Loucy (cell line): ENCODE data around the gene RAD9A.
A peak's percentile ranks its signal among the peaks of the same experiment; 100 is the strongest.

Experiments
- H2AFZ ChIP-seq: fragments of 200-600 bp; sonication (generic); 2 replicates; pipeline ENCODE4 v1.6.0; 2016; ENCODE audit warnings: antibody characterized with exemption, mild to moderate bottlenecking, low read length, moderate library complexity
- H3F3A ChIP-seq: fragments of 200-600 bp; 2 replicates; pipeline ENCODE4 v1.6.0; 2016; ENCODE audit warnings: antibody characterized with exemption, low read depth, mild to moderate bottlenecking
- H3K27me3 ChIP-seq: fragments of 200-600 bp; sonication (generic); 2 replicates; pipeline ENCODE4 v1.6.1; 2014; ENCODE audit warnings: low read length, mild to moderate bottlenecking; ENCODE audit not compliant: insufficient read depth, poor library complexity, severe bottlenecking
- H3K36me3 ChIP-seq: fragments of 200-600 bp; sonication (generic); 2 replicates; pipeline ENCODE4 v1.6.1; 2016; ENCODE audit warnings: low read length; ENCODE audit not compliant: insufficient read depth
- H3K4me1 ChIP-seq: fragments of 200-600 bp; sonication (generic); 2 replicates; pipeline ENCODE4 v1.5.1; 2014; ENCODE audit warnings: low read length, mild to moderate bottlenecking; ENCODE audit not compliant: insufficient read depth, poor library complexity, severe bottlenecking
- H3K4me2 ChIP-seq: fragments of 200-600 bp; sonication (generic); 2 replicates; pipeline ENCODE4 v1.6.0; 2014; ENCODE audit warnings: antibody characterized with exemption, low read length, low read depth, mild to moderate bottlenecking; ENCODE audit not compliant: poor library complexity, severe bottlenecking
- H3K4me3 ChIP-seq: fragments of 200-600 bp; sonication (generic); 2 replicates; pipeline ENCODE4 v1.5.1; 2014; ENCODE audit warnings: low read length, mild to moderate bottlenecking, mixed read lengths; ENCODE audit not compliant: poor library complexity, severe bottlenecking
- H3K79me2 ChIP-seq: fragments of 200-600 bp; sonication (generic); 2 replicates; pipeline ENCODE4 v1.6.1; 2014; ENCODE audit warnings: low read length; ENCODE audit not compliant: insufficient read depth
- H3K9ac ChIP-seq: fragments of 200-600 bp; sonication (generic); 2 replicates; pipeline ENCODE4 v1.6.0; 2014; ENCODE audit warnings: mild to moderate bottlenecking, low read depth, low read length, moderate library complexity; ENCODE audit not compliant: poor library complexity, severe bottlenecking
- H3K9me2 ChIP-seq: fragments of 200-600 bp; sonication (generic); replicated peaks from 2 replicates; pipeline ENCODE4 v1.6.1; 2016; ENCODE audit warnings: low read depth, low read length, mixed read lengths
- H3K9me3 ChIP-seq: fragments of 200-600 bp; sonication (generic); 2 replicates; pipeline ENCODE4 v1.6.1; 2014; ENCODE audit warnings: mild to moderate bottlenecking, antibody characterized with exemption, low read length, low read depth; ENCODE audit not compliant: insufficient read depth
- H4K20me1 ChIP-seq: fragments of 200-600 bp; sonication (generic); 2 replicates; pipeline ENCODE4 v1.6.0; 2014; ENCODE audit warnings: antibody characterized with exemption, low read length, mild to moderate bottlenecking; ENCODE audit not compliant: insufficient read depth, poor library complexity, severe bottlenecking
- EZH2phosphoT487 ChIP-seq: fragments of 200-600 bp; IDR thresholded peaks from 2 replicates; pipeline ENCODE4 v1.6.1; 2018; ENCODE audit warnings: antibody characterized with exemption, mild to moderate bottlenecking, moderate library complexity, borderline replicate concordance
- TF ChIP-seq, protein P1 (sequence below): fragments of 200-600 bp; sonication (generic); conservative IDR thresholded peaks from 2 replicates; pipeline ENCODE4 v1.5.1; 2014; ENCODE audit warnings: mild to moderate bottlenecking, antibody characterized with exemption, low read length

The RAD9A gene

DNA sequence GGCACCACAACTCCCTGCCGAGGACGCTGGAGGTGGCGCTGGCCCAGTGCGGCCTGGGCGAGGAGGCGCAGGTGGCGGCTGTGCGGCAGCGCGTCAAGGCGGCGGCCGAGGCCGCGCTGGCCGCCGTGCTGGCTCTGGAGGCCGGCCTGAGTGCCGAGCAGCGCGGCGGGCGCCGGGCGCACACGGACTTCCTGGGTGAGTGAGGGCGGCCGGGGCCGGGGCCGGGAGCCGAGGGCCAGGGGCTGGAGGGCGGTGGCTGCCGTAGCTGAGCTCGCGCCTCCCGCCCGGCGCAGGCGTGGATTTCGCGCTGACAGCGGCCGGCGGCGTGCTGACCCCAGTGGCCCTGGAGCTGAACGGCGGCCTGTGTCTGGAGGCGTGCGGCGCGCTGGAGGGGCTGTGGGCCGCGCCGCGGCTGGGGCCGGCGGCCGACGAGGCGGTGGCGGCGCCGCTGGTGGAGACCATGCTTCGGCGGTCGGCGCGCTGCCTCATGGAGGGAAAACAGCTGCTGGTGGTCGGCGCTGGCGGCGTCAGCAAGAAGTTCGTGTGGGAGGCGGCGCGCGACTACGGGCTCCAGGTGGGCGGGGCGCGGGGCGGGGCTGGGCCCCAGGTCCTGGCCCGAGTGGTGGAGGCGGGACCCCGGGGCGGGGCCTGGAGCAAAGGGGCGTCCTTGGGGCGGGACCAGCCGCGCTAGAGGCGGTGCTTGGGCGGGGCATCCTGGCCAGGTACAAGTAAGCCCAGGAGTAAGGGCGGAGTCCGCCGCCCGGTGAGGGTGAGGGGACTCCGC is 29.1 kb downstream of the RAD9A start:
- peaks cover 48% of the 10 kb centered on the region for H3K4me1 ChIP-seq
- peak overlapping the region; percentile 74 for H3K4me3 ChIP-seq
- H3K79me2 ChIP-seq = peaks cover 23% of the 10 kb centered on the region; the same call in 1 of the 2 replicates
- H3K9me2 ChIP-seq = no peaks in the 10 kb centered on the region
- H4K20me1 ChIP-seq = no peaks in the 10 kb centered on the region
- no peak for TF ChIP-seq EZH2phosphoT487
- TF ChIP-seq, protein P1, sequence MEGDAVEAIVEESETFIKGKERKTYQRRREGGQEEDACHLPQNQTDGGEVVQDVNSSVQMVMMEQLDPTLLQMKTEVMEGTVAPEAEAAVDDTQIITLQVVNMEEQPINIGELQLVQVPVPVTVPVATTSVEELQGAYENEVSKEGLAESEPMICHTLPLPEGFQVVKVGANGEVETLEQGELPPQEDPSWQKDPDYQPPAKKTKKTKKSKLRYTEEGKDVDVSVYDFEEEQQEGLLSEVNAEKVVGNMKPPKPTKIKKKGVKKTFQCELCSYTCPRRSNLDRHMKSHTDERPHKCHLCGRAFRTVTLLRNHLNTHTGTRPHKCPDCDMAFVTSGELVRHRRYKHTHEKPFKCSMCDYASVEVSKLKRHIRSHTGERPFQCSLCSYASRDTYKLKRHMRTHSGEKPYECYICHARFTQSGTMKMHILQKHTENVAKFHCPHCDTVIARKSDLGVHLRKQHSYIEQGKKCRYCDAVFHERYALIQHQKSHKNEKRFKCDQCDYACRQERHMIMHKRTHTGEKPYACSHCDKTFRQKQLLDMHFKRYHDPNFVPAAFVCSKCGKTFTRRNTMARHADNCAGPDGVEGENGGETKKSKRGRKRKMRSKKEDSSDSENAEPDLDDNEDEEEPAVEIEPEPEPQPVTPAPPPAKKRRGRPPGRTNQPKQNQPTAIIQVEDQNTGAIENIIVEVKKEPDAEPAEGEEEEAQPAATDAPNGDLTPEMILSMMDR = no peak
- no peaks in the 10 kb centered on the region for H3K9me3 ChIP-seq
- peak overlapping the region; percentile 72 for H3K9ac ChIP-seq
- H3F3A ChIP-seq = peaks cover 4% of the 10 kb centered on the region; the same call in 1 of the 2 replicates
- no peak overlapping the region for H2AFZ ChIP-seq
- no peaks in the 10 kb centered on the region for H3K27me3 ChIP-seq
- H3K36me3 ChIP-seq = no peaks in the 10 kb centered on the region
- peak overlapping the region; percentile 75 for H3K4me2 ChIP-seq

DNA sequence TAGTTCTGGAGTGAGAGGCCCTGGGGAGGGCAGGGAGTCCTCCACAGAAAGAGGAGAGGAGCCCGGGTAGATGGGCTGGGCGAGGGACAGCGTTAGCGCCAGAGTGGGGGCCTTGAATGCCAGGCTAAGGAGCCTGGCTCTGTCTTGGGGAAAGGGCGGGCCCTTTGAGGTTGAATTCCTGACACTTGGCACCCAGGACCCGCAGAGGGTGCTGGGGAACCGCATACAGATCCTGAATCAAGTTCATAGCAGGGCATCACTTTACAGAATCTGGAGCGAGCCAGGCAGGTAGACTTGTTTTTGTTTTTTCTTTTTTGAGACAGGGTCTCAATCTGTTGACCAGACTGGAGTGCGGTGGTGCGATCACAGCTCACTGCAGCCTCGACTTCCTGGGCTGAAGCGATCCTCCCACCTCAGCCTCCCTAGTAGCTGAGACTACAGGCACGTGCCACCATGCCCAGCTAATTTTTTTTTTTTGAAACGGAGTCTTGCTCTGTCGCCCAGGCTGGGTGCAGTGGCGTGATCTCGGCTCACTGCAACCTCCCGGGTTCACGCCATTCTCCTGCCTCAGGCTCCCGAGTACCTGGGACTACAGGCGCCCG is 29.7 kb downstream of the RAD9A start:
- Histone ChIP-seq H4K20me1 (no peaks in the 10 kb centered on the region), H2AFZ (no peak overlapping the region), H3K79me2 (peaks cover 23% of the 10 kb centered on the region; the same call in 1 of the 2 replicates), H3K4me2 (peak overlapping the region; percentile 23), H3K9me2 (no peaks in the 10 kb centered on the region), H3K9ac (no peak overlapping the region), H3K36me3 (no peaks in the 10 kb centered on the region), H3K9me3 (no peaks in the 10 kb centered on the region), H3K4me1 (peaks cover 44% of the 10 kb centered on the region), H3F3A (peaks cover 4% of the 10 kb centered on the region; the same call in 1 of the 2 replicates), H3K4me3 (peak overlapping the region; percentile 20), H3K27me3 (no peaks in the 10 kb centered on the region)
- TF ChIP-seq, protein P1 = no peak
- no peak for TF ChIP-seq EZH2phosphoT487

DNA sequence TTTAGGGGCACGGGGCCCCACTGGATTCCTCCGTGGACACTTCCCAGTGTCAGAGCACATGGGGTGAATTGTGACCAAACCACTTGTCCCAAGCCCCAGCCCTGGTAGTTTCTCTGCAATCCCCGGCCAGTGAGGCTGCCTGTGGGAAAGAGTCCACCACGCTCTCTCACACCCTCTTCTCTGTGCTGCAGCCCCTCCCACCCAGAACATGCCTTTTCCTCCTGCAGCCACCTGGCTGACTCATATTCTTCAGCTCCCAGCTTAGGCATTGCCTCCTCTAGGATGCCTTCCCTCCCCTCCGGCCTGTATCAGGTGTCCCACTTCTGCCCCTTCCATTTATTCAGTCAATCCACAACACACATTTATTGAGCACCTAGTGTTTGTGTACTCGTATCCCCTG is 31.1 kb downstream of the RAD9A start:
- H3K9ac ChIP-seq = no peak overlapping the region
- no peak for TF ChIP-seq EZH2phosphoT487
- TF ChIP-seq, protein P1 = no peak
- H3K9me2 ChIP-seq = no peaks in the 10 kb centered on the region
- H4K20me1 ChIP-seq = no peaks in the 10 kb centered on the region
- no peaks in the 10 kb centered on the region for H3K9me3 ChIP-seq
- H3K36me3 ChIP-seq = no peaks in the 10 kb centered on the region
- H3K4me2 ChIP-seq = no peak overlapping the region
- H2AFZ ChIP-seq = no peak overlapping the region
- H3K27me3 ChIP-seq = no peaks in the 10 kb centered on the region
- H3F3A ChIP-seq = peaks cover 4% of the 10 kb centered on the region; the same call in 1 of the 2 replicates
- H3K79me2 ChIP-seq = peaks cover 23% of the 10 kb centered on the region; the same call in 1 of the 2 replicates
- H3K4me3 ChIP-seq = no peak overlapping the region
- peaks cover 40% of the 10 kb centered on the region for H3K4me1 ChIP-seq
